T47D (cell line): Measurements from ENCODE around the gene HIKESHI.
A peak's percentile ranks its signal among the peaks of the same experiment; 100 is the strongest.

Source experiments
- DNase-seq, 2 experiments: peaks; one replicate each; pipeline versions ENCODE4 v3.0.0 to v3.0.0-alpha.2; 2011 to 2012; ENCODE audit warnings: low read depth in 1 of 2, low spot score in 1 of 2
- JUND ChIP-seq: IDR thresholded peaks from 2 replicates; pipeline ENCODE4 v1.6.1; 2012; ENCODE audit warnings: low read depth
- in situ Hi-C: cut with HindIII; loops from 2 replicates; pipeline ENCODE4 v1.10.0; 2016; ENCODE audit warnings: low sequenced_read_pairs, low pct_unique_long_range_greater_than_20kb

HIKESHI gene

DNA sequence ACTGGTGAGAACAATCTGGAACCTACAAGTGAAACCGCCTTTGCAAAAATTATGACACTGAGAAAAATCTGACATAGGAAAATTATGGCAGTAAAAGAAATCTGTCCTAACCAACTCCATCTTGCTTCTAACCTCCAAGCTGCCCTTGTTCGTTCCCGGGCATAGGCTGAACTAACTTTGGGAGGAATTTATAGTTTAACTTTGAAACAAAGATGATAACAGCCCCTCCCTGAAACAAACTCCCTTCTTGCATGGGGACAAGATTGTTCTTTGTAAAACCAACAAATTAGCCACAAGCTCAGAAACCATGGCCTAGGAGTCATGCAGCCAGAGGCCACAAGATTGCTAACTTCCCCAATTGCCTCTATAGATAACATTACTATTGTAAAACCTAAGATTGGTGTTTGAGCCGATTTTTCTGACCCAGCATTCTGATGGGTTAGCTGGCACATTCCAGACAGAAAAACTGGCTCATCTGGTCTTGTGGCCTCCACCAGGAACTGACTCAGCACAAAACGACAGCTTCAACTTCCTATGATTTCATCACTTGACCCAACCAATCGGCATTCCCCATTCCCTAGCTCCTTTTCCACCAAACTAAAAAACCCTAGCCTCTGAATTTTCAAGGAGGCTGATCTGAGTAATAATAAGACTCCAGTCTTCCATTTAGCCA lies 69.0 kb downstream of the HIKESHI start:
- no peak for TF ChIP-seq JUND
- DNase-seq: peak in 1 of 2 experiments; percentile 90
- in situ Hi-C loops: no loop called here

DNA sequence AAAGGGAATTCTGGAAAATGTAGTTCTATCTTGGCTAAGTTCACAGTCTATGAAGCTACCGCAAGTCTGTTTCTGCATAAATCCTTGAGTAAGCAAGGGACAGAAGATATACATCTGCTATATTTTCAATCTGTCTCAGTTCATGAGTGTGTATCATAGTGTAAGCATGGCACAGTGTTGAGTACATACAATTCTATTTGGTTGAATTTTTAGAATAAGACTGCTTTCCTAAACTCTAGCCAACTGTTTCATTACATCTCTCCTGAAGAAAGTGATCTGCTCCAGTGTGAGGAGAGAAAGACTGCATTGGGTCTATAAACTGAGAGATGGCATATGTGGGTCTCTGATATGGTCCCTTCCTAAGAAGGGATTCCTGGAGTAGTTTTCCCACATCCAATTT lies 70.0 kb downstream of the HIKESHI start:
- DNase-seq: peak in 1 of 2 experiments; percentile 20
- TF ChIP-seq JUND: no peak
- in situ Hi-C loops: no loop called here

DNA sequence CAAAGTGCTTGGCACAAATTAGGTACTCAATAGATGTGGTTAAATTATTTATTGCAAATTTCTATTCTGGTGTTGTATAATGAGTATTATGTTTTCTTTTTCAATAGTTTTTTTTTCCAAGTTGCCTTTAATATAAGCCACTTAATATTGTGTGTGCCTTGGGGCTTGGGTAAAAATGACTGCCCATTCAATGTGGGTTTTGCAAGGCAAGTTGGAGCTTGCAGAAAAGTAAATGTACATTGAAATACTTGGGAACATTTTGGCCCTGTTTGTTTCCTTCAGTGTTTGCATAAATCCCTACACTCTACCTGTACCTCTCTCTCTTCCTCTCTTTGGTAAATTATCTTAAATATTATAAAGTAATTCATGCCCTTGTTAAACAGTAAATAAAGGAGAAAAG lies 70.5 kb downstream of the HIKESHI start:
- TF ChIP-seq JUND: no peak
- in situ Hi-C loops: no loop called here
- DNase-seq: peak in 1 of 2 experiments; percentile 49

DNA sequence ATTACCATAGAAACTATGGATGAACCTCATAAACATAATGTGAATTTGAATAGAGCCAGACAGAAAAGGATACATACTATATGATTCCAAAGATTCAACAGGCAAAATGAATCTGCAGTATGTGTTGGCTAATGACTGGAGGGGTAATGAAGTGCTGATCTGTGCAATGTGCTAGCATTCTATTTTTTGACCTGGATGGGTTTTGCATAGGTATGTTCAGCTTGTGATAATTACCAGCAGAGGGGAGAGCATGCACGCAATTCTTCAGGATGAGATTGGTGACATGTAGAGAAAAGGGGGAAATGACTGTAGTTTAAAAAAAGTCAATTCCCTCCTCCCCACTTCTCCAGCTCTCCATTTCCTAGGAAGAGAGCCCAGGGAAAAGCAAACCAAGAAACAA lies 72.0 kb downstream of the HIKESHI start:
- TF ChIP-seq JUND: no peak
- in situ Hi-C loops: no loop called here
- DNase-seq: no peak

- no peak for DNase-seq
- TF ChIP-seq JUND: no peak
- in situ Hi-C loops: no loop called here
These were observed 72.5 kb downstream of the HIKESHI start, which contains the start of gene CCDC81 for GRCh38 chr11:86374586-86374985. TSS of gene CCDC81 (plus strand) at chr11:86374887. CDS start at chr11:86375164, 277 bp downstream.

- no peak for DNase-seq
- in situ Hi-C loops: no loop called here
- TF ChIP-seq JUND: no peak
These were observed 75.9 kb downstream of the HIKESHI start for GRCh38 chr11:86377972-86378371.

- DNase-seq: no peak
- TF ChIP-seq JUND: no peak
- in situ Hi-C loops: no loop called here
These were observed 78.4 kb downstream of the HIKESHI start for GRCh38 chr11:86380295-86381059.

DNA sequence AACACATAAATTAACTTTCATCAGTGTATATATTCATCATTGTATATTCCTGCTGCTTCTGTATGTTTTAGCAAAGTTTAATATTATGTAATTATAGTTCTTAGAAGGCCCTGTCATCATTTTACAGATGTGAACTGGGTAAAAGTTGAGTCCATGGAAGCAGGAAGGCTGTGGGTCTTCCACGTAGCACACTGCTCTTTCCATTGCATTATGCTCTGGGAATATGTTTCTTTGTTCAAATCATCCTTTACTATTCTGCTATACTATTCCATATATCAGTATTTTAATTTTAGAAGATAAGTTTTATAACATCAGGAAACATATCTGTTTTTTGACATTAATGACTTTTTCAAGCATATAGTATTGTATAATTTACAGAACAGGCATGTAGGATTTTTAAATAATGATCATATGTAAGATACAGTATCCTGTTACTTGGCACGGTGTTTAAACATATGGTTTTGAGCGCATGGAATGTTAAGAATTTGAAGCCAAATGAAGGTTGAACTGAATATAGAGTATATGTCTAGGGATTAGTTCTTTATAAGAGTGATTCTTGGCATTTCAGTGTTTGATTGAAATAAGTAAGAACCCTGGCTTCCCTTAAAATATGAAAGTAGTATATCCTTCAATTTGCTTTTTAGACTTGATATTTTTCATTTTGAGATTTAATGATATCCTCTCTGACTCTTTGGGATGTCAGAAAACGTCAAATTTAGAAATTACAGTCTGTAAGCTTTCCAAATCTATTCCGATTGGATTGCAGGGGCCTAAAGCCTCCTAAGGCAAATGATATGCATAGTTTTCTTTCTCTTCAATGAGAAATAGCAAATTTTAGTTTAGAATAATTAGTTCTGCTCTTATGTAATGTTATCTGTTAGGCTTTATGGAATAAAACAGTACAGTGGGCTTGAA lies 81.3 kb downstream of the HIKESHI start:
- DNase-seq: no peak
- in situ Hi-C loops: no loop called here
- no peak for TF ChIP-seq JUND

GRCh38 chr11:86386283-86386682 lies 84.2 kb downstream of the HIKESHI start:
- no peak for TF ChIP-seq JUND
- DNase-seq: no peak
- in situ Hi-C loops: no loop called here

GRCh38 chr11:86386746-86387145 lies 84.7 kb downstream of the HIKESHI start:
- no peak for TF ChIP-seq JUND
- no peak for DNase-seq
- in situ Hi-C loops: no loop called here

DNA sequence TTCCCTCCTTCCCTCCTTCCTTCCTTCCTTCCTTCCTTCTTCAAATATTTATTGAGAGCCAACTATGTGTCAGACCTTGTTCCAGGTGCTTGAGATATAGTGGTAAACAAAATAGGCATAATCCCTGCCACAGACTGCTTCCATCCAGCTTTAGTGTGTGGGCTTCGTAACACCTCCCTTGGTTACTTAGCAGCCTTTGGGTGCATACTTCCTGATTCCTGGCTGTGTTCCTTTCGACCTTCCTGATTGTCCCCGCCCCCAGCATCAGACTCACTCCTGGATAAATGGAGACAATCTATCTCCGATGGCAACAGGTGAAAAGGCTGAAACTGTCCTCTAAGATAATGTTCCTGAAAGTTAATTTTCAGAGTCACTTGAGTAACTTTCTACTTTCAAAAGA lies 86.2 kb downstream of the HIKESHI start:
- no peak for TF ChIP-seq JUND
- in situ Hi-C loops: no loop called here
- no peak for DNase-seq

- TF ChIP-seq JUND: no peak
- in situ Hi-C loops: no loop called here
- no peak for DNase-seq
These were observed 88.4 kb downstream of the HIKESHI start for GRCh38 chr11:86390487-86390886.
